GM21786 (cell line): ENCODE results near the gene FOXP3.

Experiments
- ATAC-seq: cut with Tn5 transposase; IDR thresholded peaks from one replicate; pipeline ENCODE4 v1.9.1; 2021; ENCODE audit not compliant: unreplicated experiment

FOXP3 gene

DNA sequence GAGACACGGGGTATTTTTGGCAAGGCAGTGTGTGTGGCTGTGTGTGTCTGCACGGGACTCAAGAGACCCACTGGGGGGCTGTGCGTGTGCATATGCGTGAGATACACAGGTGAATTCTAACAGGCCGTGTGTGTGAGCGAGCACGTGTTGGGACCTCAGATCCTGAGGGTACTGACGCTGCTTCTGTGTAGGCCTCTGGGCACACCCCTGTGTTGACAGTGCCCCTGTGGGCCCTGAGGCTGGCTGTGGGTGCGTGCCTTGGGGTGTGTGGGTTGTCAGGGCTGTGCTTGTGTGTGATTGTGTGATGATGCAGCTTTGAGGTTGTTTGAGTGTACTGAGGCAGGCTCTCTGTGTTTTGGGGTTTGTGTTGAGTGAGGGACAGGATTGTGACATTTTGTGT is 13.9 kb downstream of the FOXP3 start:
- no peak for ATAC-seq

DNA sequence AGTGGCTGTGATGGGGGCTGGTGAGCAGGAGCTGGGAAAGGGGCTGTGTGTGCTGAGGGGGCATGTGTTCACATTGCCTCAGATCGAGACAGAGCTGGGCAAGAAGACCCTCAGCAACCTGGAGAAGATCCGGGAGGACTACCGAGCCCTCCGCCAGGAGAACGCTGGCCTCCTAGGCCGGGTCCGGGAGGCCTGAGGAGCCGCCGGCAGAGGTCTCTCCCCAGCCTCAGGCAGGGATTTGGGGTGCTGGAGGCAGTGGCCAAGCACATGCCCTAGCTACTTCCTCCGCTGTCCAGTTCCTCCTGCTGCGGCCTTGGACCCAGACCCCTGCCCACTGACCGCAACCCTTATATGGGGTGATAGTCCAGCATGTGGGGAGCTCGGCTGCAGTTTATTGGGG is 14.4 kb downstream of the FOXP3 start:
- no peak for ATAC-seq

GRCh38 chrX:49249616-49250015 is 14.9 kb downstream of the FOXP3 start:
- no peak for ATAC-seq

DNA sequence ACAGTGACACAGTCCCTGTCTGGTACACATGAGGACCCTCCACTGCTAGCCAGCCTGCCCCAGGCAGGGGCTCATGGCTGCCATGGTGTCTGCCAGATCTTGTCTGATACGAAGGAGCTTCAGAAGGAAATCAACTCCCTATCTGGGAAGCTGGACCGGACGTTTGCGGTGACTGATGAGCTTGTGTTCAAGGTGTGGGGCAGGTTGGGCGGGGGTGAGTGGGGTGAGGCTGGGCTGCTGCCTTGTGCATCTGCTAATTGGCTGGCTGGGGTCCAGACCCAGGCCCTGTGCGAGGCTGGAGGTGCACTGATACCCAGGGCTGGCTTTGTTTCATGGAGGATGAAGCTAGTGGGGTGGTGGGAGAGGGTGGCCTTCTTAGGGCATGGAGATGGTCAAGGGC is 15.4 kb downstream of the FOXP3 start:
- ATAC-seq, result no peak

DNA sequence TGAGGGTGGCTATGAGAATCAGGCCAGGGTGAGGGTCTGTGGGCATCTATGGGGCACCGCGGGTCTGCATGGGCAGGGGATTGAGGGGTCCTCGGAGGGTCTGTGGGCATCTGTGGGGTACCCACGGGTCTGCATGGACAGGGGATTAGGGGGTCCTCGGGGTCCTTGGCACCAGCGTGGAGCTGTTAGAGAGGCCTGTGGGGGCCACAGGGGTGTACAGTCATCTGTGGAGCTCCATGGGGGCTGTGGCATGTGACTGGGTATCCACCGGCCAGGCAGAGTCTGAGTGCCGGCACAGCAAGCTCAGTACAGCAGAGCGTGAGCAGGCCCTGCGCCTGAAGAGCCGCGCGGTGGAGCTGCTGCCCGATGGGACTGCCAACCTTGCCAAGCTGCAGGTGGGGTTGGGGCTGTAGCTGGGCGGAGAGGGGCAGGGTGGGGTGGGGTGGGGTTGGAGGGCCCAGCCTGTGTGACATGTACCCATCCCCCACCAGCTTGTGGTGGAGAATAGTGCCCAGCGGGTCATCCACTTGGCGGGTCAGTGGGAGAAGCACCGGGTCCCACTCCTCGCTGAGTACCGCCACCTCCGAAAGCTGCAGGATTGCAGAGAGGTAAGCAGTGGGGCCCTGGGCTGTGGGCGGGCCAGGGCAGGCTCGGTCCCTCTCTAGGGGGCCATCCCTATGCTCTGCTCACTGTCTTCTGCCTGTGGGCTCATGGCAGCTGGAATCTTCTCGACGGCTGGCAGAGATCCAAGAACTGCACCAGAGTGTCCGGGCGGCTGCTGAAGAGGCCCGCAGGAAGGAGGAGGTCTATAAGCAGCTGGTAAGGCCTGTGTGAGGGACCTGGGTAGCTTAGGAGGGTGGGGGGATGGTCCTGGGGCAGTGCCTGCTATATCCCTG is 16.3 kb downstream of the FOXP3 start:
- ATAC-seq, result no peak

GRCh38 chrX:49247346-49247745 is 17.2 kb downstream of the FOXP3 start:
- no peak for ATAC-seq

DNA sequence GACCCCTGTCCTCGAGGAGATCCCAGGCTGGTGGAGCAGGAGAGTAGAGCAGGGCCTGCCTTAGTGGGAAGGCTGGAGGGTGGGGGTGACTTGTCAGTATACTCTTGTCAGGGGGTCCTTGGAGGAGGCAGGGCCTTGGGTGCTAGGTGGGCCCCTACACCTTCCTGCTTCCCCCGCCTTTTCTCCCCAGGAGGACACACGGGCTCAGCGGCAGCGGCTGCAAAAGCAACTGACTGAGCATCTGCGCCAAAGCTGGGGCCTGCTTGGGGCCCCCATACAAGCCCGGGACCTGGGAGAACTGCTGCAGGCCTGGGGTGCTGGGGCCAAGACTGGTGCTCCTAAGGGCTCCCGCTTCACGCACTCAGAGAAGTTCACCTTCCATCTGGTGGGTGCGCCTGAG is 18.0 kb downstream of the FOXP3 start:
- ATAC-seq, result no peak

DNA sequence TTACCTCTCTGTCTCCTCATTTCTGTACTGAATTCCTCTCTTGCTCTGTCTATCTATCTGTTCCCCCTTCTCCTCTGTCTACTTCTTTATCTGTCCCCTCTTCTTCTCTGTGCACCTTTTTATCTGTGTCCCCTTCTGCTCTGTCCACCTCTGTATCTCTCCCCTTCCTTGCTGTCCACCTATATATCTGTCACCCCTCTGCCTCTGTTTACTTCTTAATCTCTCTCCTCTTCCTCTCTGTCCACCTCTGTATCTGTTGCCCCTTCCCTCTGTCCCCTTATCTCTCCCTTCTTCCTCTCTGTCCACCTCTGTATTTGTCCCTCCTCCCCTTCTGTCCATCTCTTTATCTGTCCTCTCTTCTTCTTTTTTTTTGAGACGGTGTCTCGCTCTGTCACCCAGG is 20.3 kb downstream of the FOXP3 start:
- no peak for ATAC-seq

- ATAC-seq, result no peak
These were observed 21.3 kb downstream of the FOXP3 start for GRCh38 chrX:49243166-49243565.

DNA sequence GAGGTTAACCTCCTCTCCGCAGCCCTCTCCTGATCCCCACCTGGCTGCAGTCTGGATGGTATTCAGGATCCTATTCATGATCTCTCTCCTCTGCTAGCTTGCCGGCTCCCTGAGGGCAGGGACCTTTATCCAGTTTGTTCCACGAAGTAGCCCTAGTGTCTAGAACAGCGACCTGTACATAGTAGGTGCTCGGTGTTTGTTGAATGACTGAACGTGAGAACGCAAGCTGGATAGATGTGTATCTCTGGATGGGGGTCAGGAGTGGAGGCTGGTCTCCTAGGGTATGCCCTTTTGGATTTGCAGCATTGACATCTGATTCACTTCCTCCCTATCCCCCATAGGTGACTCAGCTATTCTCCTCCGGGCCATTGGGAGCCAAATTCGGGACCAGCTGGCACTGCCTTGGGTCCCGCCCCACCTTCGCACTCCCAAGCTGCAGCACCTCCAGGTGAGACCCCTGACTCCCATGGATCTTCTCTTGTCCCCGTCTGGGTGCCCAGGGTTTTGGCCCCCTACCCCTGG is 21.9 kb downstream of the FOXP3 start:
- ATAC-seq, result no peak

GRCh38 chrX:49238735-49239134 is 25.8 kb downstream of the FOXP3 start:
- no peak for ATAC-seq

DNA sequence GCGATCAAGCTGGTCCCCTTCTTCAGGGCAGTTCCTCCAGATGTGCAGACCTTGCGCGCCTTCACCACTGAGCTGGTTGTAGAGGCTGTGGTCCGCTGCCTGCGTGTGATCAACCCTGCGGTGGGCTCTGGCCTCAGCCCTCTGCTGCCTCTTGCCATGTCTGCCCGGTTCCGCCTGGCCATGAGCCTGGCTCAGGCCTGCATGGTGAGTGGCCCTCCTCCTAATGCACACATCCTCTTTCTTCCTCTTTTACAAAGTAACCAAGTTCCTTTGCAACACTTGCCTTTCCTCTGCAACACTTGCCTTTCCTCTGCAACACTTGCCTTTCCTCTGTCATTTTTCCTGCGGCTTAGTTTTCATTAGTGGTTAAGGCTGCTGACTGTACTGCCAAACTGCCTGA is 27.4 kb downstream of the FOXP3 start:
- no peak for ATAC-seq

- no peak for ATAC-seq
These were observed 30.5 kb downstream of the FOXP3 start for GRCh38 chrX:49233887-49234555.

DNA sequence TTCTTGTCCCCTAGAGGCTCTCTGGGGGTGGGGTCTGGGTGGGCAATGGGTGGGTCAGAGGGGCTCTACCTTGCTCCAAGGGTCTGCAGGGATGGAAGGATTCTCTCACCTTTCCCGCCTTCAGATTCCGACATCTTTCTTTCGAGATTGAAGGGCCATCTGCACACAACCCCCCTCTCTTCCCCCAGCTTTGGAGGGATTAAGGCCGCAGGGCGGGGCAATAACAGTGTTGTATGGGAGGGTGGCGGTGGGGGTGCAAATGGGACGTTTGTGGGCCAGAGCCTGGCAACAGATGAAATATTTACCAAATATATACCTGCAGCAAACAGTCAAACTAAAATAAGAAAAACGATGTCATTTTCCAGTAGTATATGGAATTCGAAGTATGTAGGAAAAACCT is 31.3 kb downstream of the FOXP3 start, which contains the start of gene CACNA1F:
Gene CACNA1F, minus strand, starts transcription at position 165 of the 400 bp plus-strand sequence. Its CDS starts 31 bp downstream, at position 134.
- no peak for ATAC-seq

GRCh38 chrX:49232525-49232924 is 32.0 kb downstream of the FOXP3 start:
- ATAC-seq, result no peak

DNA sequence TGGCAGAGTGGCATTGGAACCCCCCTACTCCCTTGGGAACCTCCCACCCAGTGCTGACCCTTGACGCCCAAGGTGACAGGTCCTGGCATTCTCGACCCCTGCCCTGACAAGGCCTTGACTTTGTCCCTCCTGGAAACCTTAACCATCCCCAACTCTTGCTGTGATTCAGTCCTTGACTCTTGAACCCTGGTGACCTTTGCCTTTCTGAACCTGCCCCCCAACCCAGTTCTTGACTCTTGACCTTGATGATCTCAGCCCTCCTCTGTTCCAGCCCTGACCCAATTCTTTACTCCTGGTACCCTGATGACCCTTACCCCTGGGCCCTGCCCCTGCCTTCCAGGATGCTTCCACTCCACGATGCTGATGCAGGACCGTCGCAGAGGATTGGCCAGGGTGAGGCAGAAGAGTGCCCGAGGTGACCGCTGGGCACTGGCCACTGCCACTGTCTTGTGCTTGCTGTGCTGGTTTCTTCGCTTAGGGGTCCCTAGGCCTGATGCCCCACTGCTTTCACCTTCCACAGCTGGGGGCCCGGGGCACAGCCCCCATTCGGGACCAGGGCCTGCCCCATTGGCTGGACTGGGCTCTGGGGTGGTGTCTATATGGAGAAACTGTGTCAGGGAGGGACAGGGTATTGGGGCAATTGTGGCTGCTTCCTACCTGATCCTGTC is 33.0 kb downstream of the FOXP3 start:
- ATAC-seq, result no peak

GRCh38 chrX:49230500-49231232 is 33.8 kb downstream of the FOXP3 start:
- ATAC-seq, result peak; percentile 48

GRCh38 chrX:49228185-49228584 is 36.3 kb downstream of the FOXP3 start:
- no peak for ATAC-seq

DNA sequence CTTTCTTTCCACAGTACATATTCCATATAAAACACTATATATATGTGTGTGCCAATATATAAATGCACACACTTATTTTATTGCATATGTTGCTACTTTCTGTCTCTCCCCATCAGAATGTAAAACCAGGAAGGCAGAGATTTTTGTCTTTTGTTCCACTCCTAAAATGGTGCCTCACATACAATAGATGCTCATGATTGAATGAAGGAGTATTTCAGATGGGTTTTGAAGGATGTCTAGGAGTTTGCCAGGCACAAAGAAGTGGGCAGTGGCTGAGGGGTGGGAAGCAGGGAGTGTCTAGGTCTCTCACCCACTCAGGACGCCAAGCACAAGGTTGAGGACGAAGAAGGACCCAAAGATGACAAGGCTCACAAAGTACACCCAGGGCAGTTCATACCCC is 36.8 kb downstream of the FOXP3 start:
- no peak for ATAC-seq

DNA sequence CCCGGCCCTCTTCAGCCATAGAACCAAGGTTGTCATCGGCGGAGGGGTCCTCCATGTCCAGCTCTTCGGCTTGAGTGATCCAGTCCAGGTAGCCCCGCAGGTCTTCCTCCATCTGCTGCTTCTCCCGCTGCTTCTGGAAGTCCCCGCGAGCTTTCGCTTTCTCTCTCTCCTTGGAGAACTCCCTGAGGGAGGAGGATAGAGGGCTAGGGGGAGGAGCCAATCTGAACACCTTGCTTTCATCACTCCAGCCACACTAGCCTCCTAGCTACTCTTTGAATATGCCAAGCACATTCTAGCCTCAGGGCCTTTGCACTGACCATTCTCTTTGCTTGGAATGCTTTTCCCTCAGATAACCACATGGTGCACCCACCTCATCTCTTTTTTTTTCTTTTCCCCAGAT is 37.6 kb downstream of the FOXP3 start:
- no peak for ATAC-seq

DNA sequence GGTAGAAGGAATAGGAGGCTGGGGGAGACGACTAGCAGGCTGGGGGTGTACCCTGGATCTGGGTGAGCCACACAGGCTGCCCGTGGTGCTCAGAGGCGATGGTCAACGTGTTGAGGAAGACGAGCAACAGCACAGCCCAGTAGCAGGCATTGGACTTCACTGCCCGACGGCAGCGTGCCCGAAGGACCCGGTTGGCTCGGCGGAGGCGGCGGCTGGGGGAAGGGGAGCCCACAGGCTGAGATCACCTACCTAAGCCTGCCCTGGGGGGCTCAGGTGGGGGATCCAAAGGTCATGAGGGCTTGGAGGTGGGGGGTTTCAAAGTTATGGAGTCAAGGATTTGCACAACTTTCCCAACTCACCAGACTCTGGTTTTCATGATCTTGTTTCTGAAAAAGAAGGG is 38.7 kb downstream of the FOXP3 start:
- ATAC-seq, result no peak
